Activated CD4-positive, alpha-beta T cell treated with anti-CD3 and anti-CD28 coated beads for 36 hours (primary cell): Measurements from ENCODE around the gene PTPRS. TPM values are rescaled to one million over a fixed set of nuclear protein-coding genes. Genes with fewer than 3 reads are reported as not detected.

Source experiments
- ATAC-seq: fragments of 200-7000 bp; cut with Tn5 transposase; one replicate; pipeline ENCODE4 v1.10.0; 2021; ENCODE audit warnings: mild to moderate bottlenecking, moderate library complexity
- CTCF ChIA-PET: fragments of 350-600 bp; sonication (Branson Sonifier 250); formaldehyde crosslinking; loops from one replicate; lab custom pipeline; 2021; ENCODE audit warnings: antibody characterized with exemption; lab: Charles Lee
- POLR2A ChIA-PET: fragments of 350-600 bp; sonication (Branson Sonifier 250); formaldehyde crosslinking; loops from one replicate; lab custom pipeline; 2021; ENCODE audit warnings: antibody characterized with exemption, inconsistent platforms; lab: Charles Lee
- DNase-seq: peaks from one replicate; pipeline ENCODE4 v3.0.0-alpha.2; 2020
- H3K27ac Mint-ChIP-seq: one replicate; pipeline ENCODE4 v1.8.0; 2021; ENCODE audit warnings: mixed read lengths
- H3K27me3 Mint-ChIP-seq: one replicate; pipeline ENCODE4 v1.8.0; 2021; ENCODE audit warnings: mixed read lengths
- H3K36me3 Mint-ChIP-seq: one replicate; pipeline ENCODE4 v1.8.0; 2021; ENCODE audit warnings: low read depth, mixed read lengths
- H3K4me1 Mint-ChIP-seq: one replicate; pipeline ENCODE4 v1.8.0; 2021; ENCODE audit warnings: mixed read lengths
- H3K4me3 Mint-ChIP-seq: one replicate; pipeline ENCODE4 v1.8.0; 2021; ENCODE audit warnings: mild to moderate bottlenecking, moderate library complexity, mixed read lengths
- H3K9me3 Mint-ChIP-seq: one replicate; pipeline ENCODE4 v1.8.0; 2021; ENCODE audit warnings: low read depth, mixed read lengths
- intact Hi-C, 2 experiments: fragments of 100-400 bp; cut with DNase I in 1 of 2; cut with micrococcal nuclease in 1 of 2; formaldehyde crosslinking; loops; one replicate each; pipeline versions ENCODE4 v1.14.2 to v1.15.1; 2022 to 2024; cut with DNase I, micrococcal nuclease
- total RNA-seq, 2 experiments: library from RNA; stranded (reverse); gene quantifications; one replicate each; pipeline ENCODE4 v1.2.3, GENCODE V29; 2021

PTPRS gene
- total RNA-seq, 2 experiments from 2014 or later: 1.8 TPM

GRCh38 chr19:5352229-5352763 lies 11.7 kb upstream of the PTPRS start:
- no peak for DNase-seq
- CTCF ChIA-PET: no interaction called here
- H3K9me3 Mint-ChIP-seq: peaks cover 4% of the 10 kb centered on the region
- no peaks in the 10 kb centered on the region for H3K4me1 Mint-ChIP-seq
- ATAC-seq: no peak
- H3K27me3 Mint-ChIP-seq: peaks cover 22% of the 10 kb centered on the region
- H3K36me3 Mint-ChIP-seq: no peaks in the 10 kb centered on the region
- no peak overlapping the region for H3K27ac Mint-ChIP-seq
- intact Hi-C loops: no loop called here
- H3K4me3 Mint-ChIP-seq: no peak overlapping the region
- POLR2A ChIA-PET: no interaction called here

DNA sequence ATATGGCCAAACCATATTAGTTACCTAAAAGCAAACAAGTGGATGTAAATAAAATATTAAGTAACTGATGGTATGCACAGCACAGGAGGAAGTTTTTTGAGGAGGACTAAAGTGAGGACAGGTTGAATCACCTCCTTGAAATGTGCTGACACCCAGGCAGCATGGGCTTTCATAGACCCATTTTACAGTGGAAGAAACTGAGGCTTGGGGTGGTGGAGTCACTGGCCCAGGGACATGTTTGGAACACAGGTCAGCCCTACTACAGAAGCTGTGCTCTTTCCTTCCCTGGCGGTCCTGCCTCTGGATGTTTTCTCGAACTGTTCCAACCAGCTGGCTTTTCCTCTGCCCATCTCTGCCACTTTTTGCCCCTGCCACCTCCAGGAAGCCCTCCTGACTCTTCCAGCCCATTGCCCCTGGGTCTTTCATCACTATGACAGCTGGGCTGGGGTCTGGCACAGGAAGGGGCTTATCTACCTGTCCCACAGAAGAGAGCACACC lies 11.2 kb upstream of the PTPRS start:
- DNase-seq (no peak), ATAC-seq (no peak)
- intact Hi-C loops: no loop called here
- CTCF ChIA-PET: no interaction called here
- POLR2A ChIA-PET: no interaction called here
- H3K9me3 Mint-ChIP-seq: peaks cover 5% of the 10 kb centered on the region
- H3K36me3 Mint-ChIP-seq: no peaks in the 10 kb centered on the region
- peaks cover 22% of the 10 kb centered on the region for H3K27me3 Mint-ChIP-seq
- no peak overlapping the region for H3K4me3 Mint-ChIP-seq
- no peak overlapping the region for H3K27ac Mint-ChIP-seq
- H3K4me1 Mint-ChIP-seq: no peaks in the 10 kb centered on the region

- Mint-ChIP-seq H3K27ac (no peak overlapping the region), H3K4me3 (no peak overlapping the region), H3K36me3 (no peaks in the 10 kb centered on the region), H3K9me3 (peaks cover 5% of the 10 kb centered on the region), H3K27me3 (peaks cover 20% of the 10 kb centered on the region), H3K4me1 (peaks cover 2% of the 10 kb centered on the region)
- POLR2A ChIA-PET: no interaction called here
- DNase-seq (no peak), ATAC-seq (no peak)
- intact Hi-C loops: no loop called here
- CTCF ChIA-PET: no interaction called here
Observed at GRCh38 chr19:5349041-5349440, 8.4 kb upstream of the PTPRS start.

GRCh38 chr19:5345895-5346386 lies 5.3 kb upstream of the PTPRS start:
- Mint-ChIP-seq H3K4me1 (peaks cover 2% of the 10 kb centered on the region), H3K4me3 (no peak overlapping the region), H3K27me3 (peaks cover 34% of the 10 kb centered on the region), H3K36me3 (peaks cover 2% of the 10 kb centered on the region), H3K27ac (no peak overlapping the region), H3K9me3 (peaks cover 5% of the 10 kb centered on the region)
- ChIA-PET CTCF (no interaction called here), POLR2A (no interaction called here)
- ATAC-seq (peak; percentile 87), DNase-seq (peak; percentile 51)
- intact Hi-C loops: no loop called here

- H3K4me1 Mint-ChIP-seq: peaks cover 8% of the 10 kb centered on the region
- H3K9me3 Mint-ChIP-seq: peaks cover 5% of the 10 kb centered on the region
- DNase-seq: no peak
- ChIA-PET POLR2A (no interaction called here), CTCF (interaction anchor here (0.5 to 0.7 kb wide), 2 partner anchors 235 to 627 kb away, joined by 3 to 4 read pairs; no protein-coding TSS in a partner anchor)
- H3K27ac Mint-ChIP-seq: no peak overlapping the region
- H3K27me3 Mint-ChIP-seq: peaks cover 41% of the 10 kb centered on the region
- H3K36me3 Mint-ChIP-seq: peaks cover 2% of the 10 kb centered on the region
- H3K4me3 Mint-ChIP-seq: no peak overlapping the region
- no peak for ATAC-seq
- intact Hi-C loops: no loop called here
Observed at GRCh38 chr19:5343848-5344247, 3.2 kb upstream of the PTPRS start.

- Mint-ChIP-seq H3K4me3 (no peak overlapping the region), H3K9me3 (peaks cover 5% of the 10 kb centered on the region), H3K36me3 (peaks cover 2% of the 10 kb centered on the region), H3K27me3 (peaks cover 36% of the 10 kb centered on the region), H3K4me1 (peaks cover 8% of the 10 kb centered on the region), H3K27ac (no peak overlapping the region)
- no peak for ATAC-seq
- ChIA-PET POLR2A (no interaction called here), CTCF (interaction anchor here (1.2 kb wide), 1 partner anchor 35 kb away, joined by 3 read pairs; no protein-coding TSS in a partner anchor)
- DNase-seq: no peak
- intact Hi-C loops: no loop called here
Observed at GRCh38 chr19:5342573-5343201, 2.1 kb upstream of the PTPRS start.

DNA sequence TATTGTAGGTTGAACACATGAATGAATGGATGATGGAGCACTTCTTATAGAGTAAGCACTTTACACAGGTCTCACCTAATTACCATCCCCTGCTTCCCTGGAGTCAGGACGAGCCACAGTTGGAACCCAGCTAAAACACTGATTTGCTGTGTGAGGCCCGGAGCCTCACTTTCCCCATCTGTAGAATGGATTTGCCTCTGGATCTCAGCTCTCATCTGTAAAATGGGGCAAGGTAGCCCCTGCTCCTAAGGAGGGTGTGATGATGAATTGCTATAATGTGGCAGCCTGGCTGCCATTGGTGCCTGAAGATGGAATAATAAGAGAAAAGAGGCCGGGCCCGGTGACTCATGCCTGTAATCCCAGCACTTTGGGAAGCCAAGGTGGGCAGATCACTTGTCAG lies 1.4 kb upstream of the PTPRS start:
- peaks cover 40% of the 10 kb centered on the region for H3K27me3 Mint-ChIP-seq
- ATAC-seq: no peak
- peaks cover 2% of the 10 kb centered on the region for H3K36me3 Mint-ChIP-seq
- no peak for DNase-seq
- H3K27ac Mint-ChIP-seq: no peak overlapping the region
- intact Hi-C loops: no loop called here
- H3K4me1 Mint-ChIP-seq: peaks cover 8% of the 10 kb centered on the region
- no peaks in the 10 kb centered on the region for H3K9me3 Mint-ChIP-seq
- CTCF ChIA-PET: interaction anchor here (1.2 kb wide), 1 partner anchor 36 kb away, joined by 3 read pairs; no protein-coding TSS in a partner anchor
- no peak overlapping the region for H3K4me3 Mint-ChIP-seq
- POLR2A ChIA-PET: no interaction called here

- ChIA-PET CTCF (interaction anchor here (0.6 to 0.9 kb wide), 2 partner anchors 98 to 111 kb away, joined by 3 read pairs; no protein-coding TSS in a partner anchor), POLR2A (no interaction called here)
- Mint-ChIP-seq H3K9me3 (no peaks in the 10 kb centered on the region), H3K36me3 (peaks cover 2% of the 10 kb centered on the region), H3K27ac (no peak overlapping the region), H3K4me1 (peaks cover 9% of the 10 kb centered on the region), H3K27me3 (peaks cover 40% of the 10 kb centered on the region), H3K4me3 (peak overlapping the region; percentile 28)
- DNase-seq: no peak
- intact Hi-C loops: no loop called here
- no peak for ATAC-seq
Observed at GRCh38 chr19:5341448-5341820, 822 bp upstream of the PTPRS start.

DNA sequence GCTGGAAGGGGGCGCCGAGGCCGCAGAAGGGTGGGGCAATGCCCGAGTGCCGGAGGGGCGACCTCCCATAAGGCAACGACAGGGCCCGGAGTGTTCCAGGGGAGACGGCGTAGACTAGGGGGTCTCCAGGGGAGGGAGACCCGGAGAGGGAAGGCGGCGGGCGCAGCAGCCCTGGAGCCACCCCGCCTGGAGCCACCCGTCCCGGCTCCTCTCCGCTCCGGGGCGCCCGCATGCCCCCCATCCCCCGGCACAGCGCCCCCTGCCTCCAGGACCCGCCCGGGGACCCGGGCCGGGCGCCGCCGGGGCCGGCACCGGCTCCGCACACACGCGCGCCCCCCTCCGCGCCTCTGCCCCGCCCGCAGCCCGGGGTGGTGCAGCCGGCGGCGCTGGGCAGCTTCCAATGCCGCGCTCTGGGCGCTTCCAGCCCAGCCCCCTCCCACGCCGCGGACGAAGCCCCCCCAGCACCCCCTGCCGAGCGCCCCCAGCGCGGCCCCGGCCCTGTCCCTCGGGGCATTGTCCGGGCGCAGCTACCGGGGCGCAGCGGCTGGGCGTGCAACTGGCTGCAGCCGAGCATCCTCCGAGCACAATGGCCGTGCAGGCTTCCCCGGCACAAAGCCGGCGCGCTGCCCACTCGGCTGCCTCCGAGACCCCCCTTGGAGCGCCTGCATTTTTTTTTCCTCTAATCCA lies 519 bp downstream of the PTPRS start:
- DNase-seq: peak; percentile 12
- peaks cover 50% of the 10 kb centered on the region for H3K27me3 Mint-ChIP-seq
- ATAC-seq: peak; percentile 27
- ChIA-PET POLR2A (interaction anchor here (0.6 kb wide), 1 partner anchor 92 kb away, joined by 6 read pairs; no protein-coding TSS in a partner anchor), CTCF (interaction anchor here (0.5 kb wide), 1 partner anchor 1845 kb away, joined by 3 read pairs; no protein-coding TSS in a partner anchor)
- no peak overlapping the region for H3K27ac Mint-ChIP-seq
- intact Hi-C loops: loop anchor here in 1 of 2 experiments (1.0 kb wide), 1 partner anchor 47 kb away; no protein-coding TSS in a partner anchor
- H3K4me1 Mint-ChIP-seq: peaks cover 16% of the 10 kb centered on the region
- H3K4me3 Mint-ChIP-seq: peak overlapping the region; percentile 17
- peaks cover 2% of the 10 kb centered on the region for H3K36me3 Mint-ChIP-seq
- no peaks in the 10 kb centered on the region for H3K9me3 Mint-ChIP-seq

DNA sequence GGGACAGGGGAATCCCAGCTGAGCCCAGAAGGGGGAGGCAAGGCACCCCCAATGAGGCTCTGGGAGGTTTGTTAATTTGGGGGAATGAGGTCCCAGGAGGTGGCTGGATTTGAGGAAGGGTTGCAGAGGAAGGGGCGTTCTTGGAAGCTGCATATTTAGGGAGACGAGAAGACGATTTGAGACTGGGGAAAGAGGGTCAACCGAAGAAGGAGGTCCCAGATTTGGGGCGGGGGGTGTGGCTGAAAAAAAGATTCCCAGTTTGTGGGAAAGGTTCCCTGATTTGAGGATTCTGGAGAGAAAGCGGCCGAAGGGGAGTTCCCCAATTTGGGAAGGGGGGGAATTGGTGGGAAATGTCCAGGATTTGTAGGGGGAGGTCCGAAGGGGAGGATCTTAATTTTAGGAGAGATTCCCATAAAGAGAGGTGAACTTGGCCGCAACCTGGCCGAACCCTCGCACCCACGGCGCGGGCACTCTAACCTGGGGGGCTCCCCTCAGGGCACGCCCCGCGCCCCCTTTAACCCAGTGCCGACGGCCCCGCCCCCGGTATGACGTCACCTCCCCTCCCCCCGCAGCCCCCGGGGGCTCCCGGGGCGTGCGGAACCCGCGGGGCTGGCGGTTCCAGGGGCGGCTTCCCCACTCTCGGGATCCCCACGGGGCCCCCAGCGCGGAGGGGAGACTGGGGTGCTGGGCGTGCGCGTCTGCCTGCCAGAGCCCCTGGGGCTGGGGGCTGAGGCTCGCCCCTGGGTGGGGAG lies 1.2 kb downstream of the PTPRS start:
- Mint-ChIP-seq H3K4me1 (peaks cover 16% of the 10 kb centered on the region), H3K4me3 (peak overlapping the region; percentile 30), H3K27me3 (peaks cover 53% of the 10 kb centered on the region), H3K9me3 (no peaks in the 10 kb centered on the region), H3K36me3 (peaks cover 2% of the 10 kb centered on the region), H3K27ac (no peak overlapping the region)
- intact Hi-C loops: no loop called here
- ChIA-PET CTCF (no interaction called here), POLR2A (no interaction called here)
- DNase-seq (peak; percentile 15), ATAC-seq (no peak)

- CTCF ChIA-PET: interaction anchor here (0.6 kb wide), 1 partner anchor 564 kb away, joined by 3 read pairs; no protein-coding TSS in a partner anchor
- intact Hi-C loops: no loop called here
- Mint-ChIP-seq H3K4me3 (peak overlapping the region; percentile 30), H3K27me3 (peaks cover 55% of the 10 kb centered on the region), H3K4me1 (peaks cover 16% of the 10 kb centered on the region), H3K36me3 (peaks cover 2% of the 10 kb centered on the region), H3K9me3 (no peaks in the 10 kb centered on the region), H3K27ac (no peak overlapping the region)
- DNase-seq: peak; percentile 27
- POLR2A ChIA-PET: no interaction called here
- ATAC-seq: no peak
Observed at GRCh38 chr19:5338656-5339197, 1.9 kb downstream of the PTPRS start.
